Tongue (tissue), 2 donors: Measurements from ENCODE around the gene VSX2. TPM values are rescaled to one million over a fixed set of nuclear protein-coding genes. Genes with fewer than 3 reads are reported as not detected.
"Not testable (repeated sequence)": the region's sequence is repeated elsewhere in the genome, so short reads cannot be mapped to it uniquely, and the experiment has no call there.

Experiments
- DNase-seq: peaks from one replicate; pipeline ENCODE4 v3.0.0-alpha.2; 2015
- total RNA-seq: library from RNA; depleted of rRNA; stranded (reverse); fragments of >200 nt; gene quantifications from one replicate; pipeline ENCODE4 v1.2.3, GENCODE V29; 2014

VSX2 gene
- total RNA-seq, 1 donor from 2014 or later = not detected

DNA sequence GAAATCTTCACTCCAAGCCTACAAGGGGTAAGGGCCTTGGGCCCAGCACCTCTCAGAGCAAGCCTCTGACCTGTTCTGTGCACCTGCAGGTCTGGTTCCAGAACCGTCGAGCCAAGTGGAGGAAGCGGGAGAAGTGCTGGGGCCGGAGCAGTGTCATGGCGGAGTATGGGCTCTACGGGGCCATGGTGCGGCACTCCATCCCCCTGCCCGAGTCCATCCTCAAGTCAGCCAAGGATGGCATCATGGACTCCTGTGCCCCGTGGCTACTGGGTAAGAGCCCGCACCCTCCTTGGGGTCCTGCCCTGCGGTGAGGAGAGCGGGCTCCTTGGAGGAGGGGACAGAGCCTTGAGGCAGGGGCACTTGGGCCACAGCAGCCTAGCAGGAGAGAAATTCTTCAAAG, 20.3 kb downstream of the VSX2 start:
- no peak for DNase-seq

DNA sequence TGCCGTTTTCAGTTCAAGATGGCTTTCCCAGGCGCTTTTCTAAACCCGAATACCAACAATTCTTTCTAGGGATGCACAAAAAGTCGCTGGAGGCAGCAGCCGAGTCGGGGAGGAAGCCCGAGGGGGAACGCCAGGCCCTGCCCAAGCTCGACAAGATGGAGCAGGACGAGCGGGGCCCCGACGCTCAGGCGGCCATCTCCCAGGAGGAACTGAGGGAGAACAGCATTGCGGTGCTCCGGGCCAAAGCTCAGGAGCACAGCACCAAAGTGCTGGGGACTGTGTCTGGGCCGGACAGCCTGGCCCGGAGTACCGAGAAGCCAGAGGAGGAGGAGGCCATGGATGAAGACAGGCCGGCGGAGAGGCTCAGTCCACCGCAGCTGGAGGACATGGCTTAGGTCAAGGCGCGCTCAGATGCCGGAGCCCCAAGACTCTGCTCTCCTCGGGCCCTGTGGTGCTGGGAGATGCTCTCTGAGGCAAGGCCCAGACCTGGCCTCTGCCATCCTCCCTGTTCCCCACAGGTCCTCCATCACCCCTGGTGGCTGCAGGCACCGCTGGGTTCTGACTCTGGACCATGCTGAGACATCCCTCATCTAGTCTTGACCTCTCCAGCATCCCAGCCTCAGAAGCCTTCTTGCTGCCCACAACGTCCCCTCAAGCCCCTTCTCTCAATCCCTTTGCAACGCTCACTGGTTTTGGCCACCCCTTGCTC, 21.4 kb downstream of the VSX2 start:
- DNase-seq = no peak

DNA sequence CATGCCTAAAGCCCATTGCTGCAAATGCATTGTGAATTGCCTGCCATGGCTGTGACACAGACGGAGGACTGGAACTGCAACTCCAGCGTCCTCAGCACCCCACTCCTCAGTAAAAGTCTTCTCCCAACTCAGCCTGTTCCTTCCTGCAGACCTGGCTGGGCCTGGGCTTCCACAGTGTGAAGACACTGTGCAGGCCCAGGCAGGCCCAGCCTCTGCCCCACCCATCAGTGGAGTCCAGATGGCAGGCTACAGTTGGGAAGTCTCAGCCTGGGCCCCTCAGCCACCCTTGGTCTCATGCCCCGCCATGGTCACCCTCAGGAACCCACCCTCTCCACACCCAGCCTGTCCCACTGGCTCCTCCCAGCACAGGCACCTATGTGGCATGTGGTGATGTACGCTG, 22.0 kb downstream of the VSX2 start:
- DNase-seq = no peak

DNA sequence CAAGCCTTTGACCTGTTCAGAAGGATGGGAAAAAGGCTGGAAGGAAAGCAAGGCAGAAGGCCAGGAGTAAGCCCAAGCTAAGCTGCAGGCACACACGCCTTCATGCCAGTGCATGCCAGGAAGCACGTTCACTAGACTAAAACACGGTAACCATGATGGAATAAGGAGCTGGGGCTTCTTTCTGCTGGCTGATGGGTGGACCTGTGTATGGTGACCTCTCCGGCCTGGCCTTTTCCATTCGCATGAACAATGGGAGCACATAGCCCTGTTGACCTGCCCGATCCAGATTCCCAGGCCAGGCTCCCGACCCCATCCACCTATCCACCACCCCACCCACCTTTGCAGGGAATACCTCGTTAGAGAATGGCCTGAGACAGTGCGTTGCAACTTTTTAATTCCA, 22.8 kb downstream of the VSX2 start:
- DNase-seq = no peak

DNA sequence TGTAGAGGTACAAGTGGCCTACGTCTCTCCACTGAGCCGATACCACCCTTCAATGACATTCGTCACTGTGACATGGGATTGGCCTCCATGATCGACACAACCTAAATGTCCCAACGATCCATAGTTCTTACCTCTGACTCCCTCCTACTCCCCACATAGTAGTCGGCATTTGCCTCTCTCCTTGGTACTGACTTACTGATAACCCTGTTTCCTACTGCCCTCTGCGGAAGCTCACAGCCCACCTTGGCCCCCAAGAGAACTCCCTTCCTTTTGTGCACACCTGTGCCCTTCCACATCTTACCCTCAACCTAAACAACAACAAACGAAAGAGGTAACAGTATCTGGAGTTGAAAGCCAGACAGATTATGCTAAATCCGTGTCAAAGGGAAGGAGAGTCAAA, 23.9 kb downstream of the VSX2 start:
- DNase-seq = no peak

DNA sequence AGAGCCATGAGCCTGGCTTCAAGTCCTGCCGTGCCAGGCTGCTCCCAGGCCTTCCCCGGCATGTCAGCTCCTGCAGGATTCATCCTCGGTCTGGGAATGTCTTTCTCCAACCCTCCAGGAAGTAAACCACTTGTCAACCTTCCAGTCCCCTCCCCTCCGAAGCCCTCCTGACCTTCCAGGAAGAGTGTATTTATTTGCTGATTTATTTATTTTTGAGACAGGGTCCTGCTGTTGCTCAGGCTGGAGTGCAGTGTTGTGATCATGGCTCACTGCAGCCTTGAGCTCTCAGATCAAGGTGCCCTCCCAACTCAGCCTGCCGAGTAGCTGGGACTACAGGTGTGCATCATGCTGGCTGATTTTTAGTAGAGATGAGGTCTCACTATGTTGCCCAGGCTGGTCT, 24.7 kb downstream of the VSX2 start:
- DNase-seq = no peak

DNA sequence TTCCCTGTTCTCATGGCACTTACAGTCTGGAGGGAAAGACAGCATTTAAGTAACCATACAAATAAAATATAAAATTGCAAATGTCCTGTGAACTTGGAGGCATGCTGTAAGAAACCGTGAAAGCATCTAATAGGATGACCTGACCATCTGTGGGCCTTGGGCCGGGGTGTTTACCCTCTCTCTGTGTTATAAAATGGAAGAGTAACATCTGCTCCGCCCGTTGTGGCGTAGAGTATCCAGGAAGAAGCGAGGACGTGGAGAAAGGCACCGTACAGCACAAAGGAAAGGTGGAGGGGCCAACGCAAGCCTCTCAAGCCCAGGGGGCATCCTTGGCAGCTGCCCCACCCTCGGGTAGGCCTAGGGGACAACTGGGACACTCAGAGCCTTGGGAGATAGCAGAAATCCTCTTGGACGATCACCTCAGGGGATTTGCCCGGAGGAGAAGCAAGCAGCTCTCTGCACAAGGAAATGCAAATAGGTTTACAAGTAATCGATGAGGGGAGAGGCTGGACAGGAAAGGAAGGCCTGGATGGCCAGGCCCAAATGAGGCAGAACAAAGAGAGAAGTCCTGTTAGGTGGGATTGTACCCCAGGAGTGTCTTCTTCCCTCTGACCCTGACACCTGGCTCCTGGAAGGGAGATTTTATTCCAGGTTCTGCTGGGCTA, 26.2 kb downstream of the VSX2 start:
- DNase-seq = no peak

DNA sequence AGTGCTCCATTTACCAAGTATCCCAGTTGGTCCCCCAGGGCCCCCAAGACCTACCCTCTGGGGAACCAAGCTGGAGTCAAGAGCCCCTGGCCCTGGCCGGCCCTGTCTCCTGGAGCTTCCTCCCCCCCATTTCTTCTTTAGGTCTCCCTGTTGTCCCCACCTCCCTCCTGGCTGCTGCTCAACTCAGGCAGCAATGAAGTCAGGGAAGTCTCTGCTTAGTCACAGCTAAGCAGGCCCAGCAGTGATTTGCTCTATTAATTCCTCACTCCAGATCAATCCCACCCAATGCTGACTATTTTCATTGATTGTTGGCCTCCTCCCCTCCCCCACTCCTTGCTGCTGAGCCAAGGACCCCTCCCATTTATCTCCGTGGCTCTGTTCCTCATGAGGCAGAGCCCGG, 28.3 kb downstream of the VSX2 start:
- DNase-seq = no peak

DNA sequence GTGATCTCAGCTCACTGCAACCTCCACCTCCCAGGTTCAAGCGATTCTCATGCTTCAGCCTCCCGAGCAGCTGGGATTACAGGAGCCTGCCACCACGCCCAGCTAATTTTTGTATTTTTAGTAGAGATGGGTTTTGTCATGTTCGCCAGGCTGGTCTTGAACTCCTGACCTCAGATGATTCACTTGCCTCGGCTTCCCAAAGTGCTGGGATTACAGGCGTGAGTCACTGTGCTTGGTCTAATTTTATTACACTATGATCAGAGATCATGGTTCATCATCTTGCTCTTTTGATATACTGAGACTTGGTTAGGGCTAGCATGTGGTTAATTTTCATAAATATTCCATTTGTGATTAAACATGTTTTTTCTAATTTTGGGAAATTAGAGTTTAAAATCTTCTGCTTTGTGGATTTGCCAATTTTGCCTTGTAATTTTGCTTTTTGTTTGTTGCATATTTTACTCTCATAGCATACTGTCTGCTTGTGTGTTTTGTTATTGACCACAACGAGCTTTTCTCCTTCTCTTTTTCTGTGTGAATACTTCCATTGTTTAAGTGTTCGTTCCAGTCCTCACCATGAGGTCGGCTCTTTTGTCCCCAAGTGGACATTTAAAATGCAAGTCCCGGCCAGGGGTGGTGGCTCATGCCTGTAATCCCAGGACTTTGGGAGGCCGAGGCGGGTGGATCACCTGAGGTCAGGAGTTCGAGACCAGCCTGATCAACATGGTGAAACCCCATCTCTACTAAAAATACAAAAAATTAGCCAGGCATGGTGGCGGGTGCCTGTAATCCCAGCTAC, 31.3 kb downstream of the VSX2 start:
- not testable (repeated sequence) for DNase-seq

DNA sequence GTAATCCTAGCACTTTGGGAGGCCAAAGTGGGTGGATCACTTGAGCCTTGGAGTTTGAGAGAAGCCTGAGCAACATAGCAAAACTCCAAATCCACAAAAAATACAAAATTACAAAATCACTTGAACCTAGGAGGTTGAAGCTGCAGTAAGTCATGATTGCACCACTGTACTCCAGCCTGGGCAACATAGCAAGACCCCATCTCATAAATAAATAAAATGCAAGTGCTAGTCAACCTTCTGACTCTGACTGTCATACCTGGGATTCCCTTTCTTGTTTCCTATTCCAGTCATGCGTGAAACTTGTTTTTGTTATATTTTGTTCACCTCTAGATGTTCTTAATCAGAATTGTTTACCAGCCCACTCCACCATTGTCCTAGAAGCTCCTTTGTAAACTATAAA, 32.1 kb downstream of the VSX2 start:
- no peak for DNase-seq

DNA sequence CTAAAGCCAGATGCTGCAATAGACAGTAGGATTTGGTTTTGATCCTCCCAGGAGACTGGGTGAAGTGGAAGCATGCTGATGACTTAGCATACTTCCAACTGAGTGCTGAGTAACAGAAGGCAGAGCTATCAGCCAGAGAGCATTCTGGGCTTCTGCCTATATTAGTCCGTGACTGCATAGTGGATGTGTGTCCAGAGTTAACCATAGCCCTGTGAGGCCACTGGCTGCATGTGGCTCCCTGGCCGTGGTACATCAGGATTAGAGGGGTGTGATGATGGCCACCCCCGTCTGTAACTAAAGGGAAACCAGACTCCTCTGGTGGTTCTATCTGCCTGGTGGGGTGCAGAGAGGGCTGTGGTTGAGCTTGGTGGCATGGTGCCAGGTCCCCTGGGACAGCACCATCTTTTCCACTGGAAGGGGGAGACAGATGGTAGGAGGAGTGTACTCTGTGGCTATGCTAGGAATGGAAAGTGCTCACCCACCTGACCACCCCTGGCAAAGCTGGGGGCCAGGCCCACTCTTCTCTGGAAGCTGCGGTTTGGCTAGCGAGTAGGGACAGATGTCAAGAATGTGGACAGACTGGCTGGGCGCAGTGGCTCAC, 36.1 kb downstream of the VSX2 start:
- peak; percentile 16 for DNase-seq

DNA sequence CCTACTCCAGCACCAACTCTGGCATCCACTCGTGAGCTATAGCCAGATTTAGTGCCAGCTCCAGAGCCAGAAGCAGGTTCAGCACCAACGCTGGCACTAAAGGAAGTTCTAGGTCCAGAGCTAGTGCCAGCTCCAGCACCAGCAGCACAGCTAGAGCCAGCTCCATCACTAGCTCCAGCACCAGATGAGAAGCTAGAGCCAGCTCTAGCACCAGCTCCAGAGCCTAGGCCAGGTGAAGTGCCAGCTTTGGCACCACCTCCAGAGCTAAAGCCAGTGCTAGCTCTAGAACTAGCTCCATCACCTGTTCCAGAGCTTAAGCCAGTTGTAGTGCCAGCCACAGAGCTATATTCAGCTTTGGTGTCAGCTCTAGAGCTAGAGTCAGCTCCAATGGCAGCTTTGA, 38.8 kb downstream of the VSX2 start:
- DNase-seq = no peak

DNA sequence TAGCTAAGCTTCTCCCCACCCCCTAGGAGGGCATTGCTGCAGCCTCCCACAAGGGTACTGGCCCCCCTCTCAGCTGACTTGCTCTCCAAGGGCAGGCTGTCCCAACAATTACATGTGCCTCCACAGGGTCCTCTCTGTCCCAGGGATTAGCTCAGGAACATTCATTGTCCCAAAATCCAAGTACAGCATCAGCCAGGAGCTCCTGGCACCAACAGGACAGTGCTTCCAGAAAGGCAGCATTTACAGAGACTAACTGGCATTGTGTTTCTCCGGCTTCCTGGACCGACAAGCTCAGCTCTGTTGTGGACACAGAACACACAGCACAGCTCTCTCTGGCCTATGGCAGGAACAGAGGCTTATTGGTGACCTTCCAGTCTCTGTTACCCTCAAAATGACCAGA, 41.8 kb downstream of the VSX2 start:
- no peak for DNase-seq

DNA sequence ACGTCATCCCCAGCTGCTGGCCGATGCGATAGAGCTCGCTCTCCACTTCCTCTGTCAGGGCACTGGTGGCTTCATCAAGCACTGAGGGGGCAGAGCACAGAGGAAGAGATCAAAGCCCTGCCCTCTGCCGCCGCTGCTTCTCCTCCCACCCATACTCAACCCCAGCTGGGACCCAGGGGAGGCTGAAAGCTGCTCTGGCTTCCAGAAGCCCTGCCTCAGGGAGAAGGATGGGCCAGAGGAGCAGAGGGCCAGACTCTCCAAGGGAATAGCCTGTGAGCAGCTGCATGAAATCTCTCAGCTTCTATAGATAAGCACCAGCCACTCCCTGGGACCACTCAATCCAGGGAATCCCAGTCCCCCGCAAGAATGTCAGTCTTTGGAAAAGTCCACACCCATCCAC, 47.5 kb downstream of the VSX2 start:
- peak; percentile 17 for DNase-seq

DNA sequence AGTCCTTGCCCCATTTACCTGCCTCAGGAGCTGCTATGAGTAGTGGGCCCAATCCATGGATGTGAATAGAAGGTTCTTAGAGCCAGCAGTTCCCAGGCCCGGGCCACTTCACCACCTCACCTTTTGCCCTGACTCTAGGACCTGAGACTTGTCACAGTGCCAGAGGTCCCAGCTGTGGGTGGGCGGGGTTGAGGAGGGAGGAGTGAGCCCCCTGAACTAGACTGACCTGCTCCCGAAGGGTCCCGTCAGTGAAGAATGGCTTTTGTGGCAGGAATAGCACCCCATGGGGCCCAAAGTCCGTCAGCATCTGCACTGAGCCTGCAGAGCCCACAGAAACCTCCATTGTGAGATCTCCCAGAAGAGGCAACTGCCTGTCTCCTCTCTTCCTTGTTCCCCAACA, 50.6 kb downstream of the VSX2 start:
- no peak for DNase-seq

DNA sequence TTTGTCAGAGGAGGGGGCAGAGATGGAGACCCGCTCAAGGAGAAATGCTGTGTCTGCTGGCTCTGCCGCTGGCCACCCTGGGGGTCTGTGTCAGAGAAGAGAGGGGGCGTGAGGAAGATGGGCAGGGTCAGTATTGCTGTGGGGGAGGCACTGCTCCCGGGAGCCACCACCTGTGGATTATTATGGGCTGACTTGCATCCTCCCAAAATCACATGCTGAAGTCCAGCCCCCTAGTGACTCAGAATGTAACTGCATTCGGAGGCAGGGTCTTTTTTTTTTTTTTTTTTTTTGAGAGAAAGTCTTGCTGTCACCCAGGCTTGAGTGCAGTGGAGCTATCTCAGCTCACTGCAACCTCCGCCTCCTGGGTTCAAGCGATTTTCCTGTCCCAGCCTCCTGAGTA, 51.2 kb downstream of the VSX2 start:
- DNase-seq = no peak

DNA sequence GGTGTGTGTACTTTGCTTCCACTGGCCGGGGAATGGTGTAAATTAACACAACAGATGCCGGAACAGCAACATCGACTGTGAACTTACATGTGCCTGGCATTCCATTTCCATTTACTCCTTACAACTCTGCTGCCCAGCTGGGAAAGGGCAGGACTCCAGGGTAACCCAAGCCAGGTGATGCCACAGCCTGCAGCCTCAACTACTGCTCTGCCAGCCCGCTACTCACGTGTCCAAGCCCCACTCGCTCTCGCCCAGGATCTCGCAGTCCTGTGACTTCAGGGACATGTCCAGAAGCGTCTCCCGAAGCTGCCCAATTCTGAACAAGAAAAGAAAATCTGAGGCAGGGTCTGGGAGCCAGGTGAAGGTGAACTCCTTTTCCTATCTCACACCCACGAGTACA, 52.8 kb downstream of the VSX2 start:
- no peak for DNase-seq

DNA sequence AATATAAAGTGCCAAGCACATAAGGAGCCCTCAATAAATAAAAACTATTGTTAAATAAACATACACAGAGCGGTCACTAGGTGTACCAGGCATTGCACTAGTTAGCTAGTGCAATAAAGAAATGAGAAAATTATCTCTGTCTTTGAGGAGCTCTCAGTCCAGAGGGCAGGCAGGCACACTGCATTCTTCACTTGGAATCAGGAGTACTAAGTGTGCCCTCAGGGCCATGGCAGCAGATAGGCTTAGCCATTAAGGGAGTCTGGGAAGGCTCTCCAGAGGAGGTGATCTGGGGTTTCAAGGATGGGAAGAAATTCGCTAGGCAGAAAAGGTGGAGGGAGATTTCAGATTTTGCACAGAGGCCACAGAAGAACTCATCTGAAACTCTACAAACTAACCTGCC, 54.4 kb downstream of the VSX2 start:
- no peak for DNase-seq

DNA sequence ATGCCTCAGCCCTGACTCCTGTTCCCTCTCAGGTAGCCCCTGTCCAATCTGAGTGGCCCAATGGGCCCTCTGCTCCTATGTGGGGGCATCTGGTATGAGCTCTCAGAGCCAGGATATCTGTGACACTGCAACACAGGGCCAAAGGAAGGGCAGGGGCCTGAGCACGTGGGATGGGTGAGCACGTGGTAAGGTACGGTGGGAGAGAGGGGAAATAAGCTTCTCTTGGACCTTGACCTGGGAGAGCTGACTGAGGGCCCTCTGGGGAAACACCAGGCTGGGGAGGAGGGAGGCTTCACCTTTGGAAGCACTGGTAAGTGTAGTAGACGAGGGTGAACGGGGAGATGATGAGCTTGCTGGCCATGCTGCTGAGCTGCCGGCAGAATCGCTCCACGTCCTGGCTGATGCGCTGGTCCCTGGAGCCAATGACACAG, 56.8 kb downstream of the VSX2 start:
- DNase-seq = no peak

DNA sequence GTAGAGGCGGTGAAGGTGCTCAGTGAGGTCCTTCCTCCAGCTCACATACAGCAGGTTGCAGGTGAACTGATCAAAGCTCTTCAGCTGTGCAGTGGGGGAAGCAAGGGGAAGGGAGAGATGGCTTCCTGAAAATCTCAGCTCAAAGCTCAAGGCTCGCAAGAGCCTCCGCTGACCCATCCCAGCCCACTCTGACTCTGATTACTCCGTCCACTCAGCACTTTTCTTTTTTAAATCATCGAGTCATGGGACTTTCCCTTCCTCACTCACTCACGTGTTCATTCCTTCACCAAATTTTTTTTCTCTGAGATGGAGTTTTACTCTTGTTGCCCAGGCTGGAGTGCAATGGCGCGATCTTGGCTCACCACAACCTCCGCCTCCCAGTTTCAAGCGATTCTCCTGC, 58.7 kb downstream of the VSX2 start:
- DNase-seq = no peak

DNA sequence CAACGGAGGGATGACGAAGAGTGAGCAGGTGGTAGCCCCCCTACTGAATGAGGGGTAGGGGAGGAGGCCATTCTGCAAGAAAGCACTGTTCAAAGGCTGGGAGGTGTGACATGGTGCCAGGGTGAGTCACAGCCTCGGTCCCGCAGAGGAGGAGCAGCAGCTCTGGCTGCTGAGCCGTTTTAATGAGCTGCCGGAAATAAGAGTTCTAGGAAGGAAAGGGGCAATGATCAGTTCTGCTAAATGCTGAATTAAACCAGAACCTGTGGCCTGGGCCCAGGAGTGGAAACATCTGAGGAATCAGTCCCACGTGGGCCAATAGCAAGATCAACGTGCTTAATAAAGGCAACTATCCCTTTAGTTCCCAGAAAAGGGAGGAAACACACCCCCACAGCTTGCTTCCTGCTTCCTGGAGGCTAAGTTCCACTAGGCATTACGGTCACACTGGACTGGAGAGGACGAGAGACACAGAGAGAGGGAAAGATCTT, 59.9 kb downstream of the VSX2 start:
- no peak for DNase-seq

DNA sequence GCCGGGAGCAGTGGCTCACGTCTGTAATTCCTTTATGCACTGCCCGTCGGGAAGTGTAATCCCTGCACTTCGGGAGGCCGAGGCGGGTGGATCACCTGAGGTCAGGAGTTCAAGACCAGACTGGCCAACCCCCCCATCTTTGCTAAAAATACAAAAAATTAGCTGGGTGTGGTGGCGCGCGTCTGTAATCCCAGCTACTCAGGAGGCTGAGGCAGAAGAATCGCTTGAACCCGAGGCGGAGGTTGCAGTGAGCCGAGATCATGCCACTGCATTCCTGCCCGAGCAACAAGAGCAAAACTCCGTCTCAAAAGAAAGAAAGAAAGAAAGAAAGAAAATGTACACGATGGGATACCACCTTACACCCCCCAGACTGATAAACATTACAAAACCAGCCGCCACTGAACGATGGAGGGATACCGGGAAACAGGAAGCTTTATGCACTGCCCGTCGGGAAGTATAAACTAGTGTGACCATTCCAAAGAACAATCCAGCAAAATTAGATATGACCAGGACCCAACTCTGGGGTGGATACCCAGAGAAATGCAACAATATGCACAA, 62.4 kb downstream of the VSX2 start:
- no peak for DNase-seq
